ENCODE data around the gene PPP4R1. TPM values are rescaled to one million over a fixed set of nuclear protein-coding genes. Genes with fewer than 3 reads are reported as not detected.

Gene PPP4R1
- total and polyA plus RNA-seq, 7 donors: 10.3 to 36.1 (median 27.8) TPM

- no peak overlapping the region for H3K27ac ChIP-seq
- no peak overlapping the region for H3K4me3 ChIP-seq
- intact Hi-C loops (cut with DNase I): no loop called here
- 93 to 94% (median 94%) methylated on average over 2 of the region's 2 CpGs for WGBS, 3 donors
- H3K9me3 ChIP-seq: peaks cover 17% of the 10 kb centered on the region
- no peak for TF ChIP-seq CTCF (IDR thresholded peaks at IDR 0.05)
- H3K27me3 ChIP-seq (ENCODE audit: insufficient read depth in 3 of 3, low read length in 2 of 3): no peaks in the 10 kb centered on the region
- no peaks in the 10 kb centered on the region for H3K36me3 ChIP-seq (ENCODE audit: insufficient read depth in 1 of 2, low read depth in 1 of 2)
- DNase-seq (no peak), ATAC-seq (no peak)
- peaks cover 8% of the 10 kb centered on the region for H3K4me1 ChIP-seq
Measured at GRCh38 chr18:9604348-9604747, 10.0 kb downstream of the PPP4R1 start.

GRCh38 chr18:9599328-9599727 is 15.0 kb downstream of the PPP4R1 start:
- H3K9me3 ChIP-seq: peaks cover 35% of the 10 kb centered on the region
- ATAC-seq (no peak), DNase-seq (no peak)
- H3K36me3 ChIP-seq (ENCODE audit: insufficient read depth in 1 of 2, low read depth in 1 of 2): no peaks in the 10 kb centered on the region
- H3K4me3 ChIP-seq: no peak overlapping the region
- no peaks in the 10 kb centered on the region for H3K27me3 ChIP-seq (ENCODE audit: insufficient read depth in 3 of 3, low read length in 2 of 3)
- intact Hi-C loops (cut with DNase I): no loop called here
- H3K4me1 ChIP-seq: peaks cover 11% of the 10 kb centered on the region
- no peak overlapping the region for H3K27ac ChIP-seq
- no peak for TF ChIP-seq CTCF (IDR thresholded peaks at IDR 0.05)

GRCh38 chr18:9597609-9598008 is 16.8 kb downstream of the PPP4R1 start:
- Histone ChIP-seq H3K4me1 (peaks cover 11% of the 10 kb centered on the region), H3K27ac (no peak overlapping the region), H3K27me3 (ENCODE audit: insufficient read depth in 3 of 3, low read length in 2 of 3) (no peaks in the 10 kb centered on the region), H3K4me3 (no peak overlapping the region), H3K36me3 (ENCODE audit: insufficient read depth in 1 of 2, low read depth in 1 of 2) (peaks cover 0 to 11% of the 10 kb centered on the region in 2 donors), H3K9me3 (peaks cover 35% of the 10 kb centered on the region)
- WGBS, 3 donors: 95 to 96% (median 95%) methylated on average over 3 of the region's 3 CpGs
- intact Hi-C loops (cut with DNase I): no loop called here
- ATAC-seq (no peak), DNase-seq (no peak)
- TF ChIP-seq CTCF (IDR thresholded peaks at IDR 0.05): no peak

GRCh38 chr18:9596843-9597526 is 17.4 kb downstream of the PPP4R1 start:
- no peak for TF ChIP-seq CTCF (IDR thresholded peaks at IDR 0.05)
- no peak for DNase-seq
- H3K4me1 ChIP-seq: peaks cover 11% of the 10 kb centered on the region
- peaks cover 35% of the 10 kb centered on the region for H3K9me3 ChIP-seq
- intact Hi-C loops (cut with DNase I): no loop called here
- H3K27me3 ChIP-seq (ENCODE audit: insufficient read depth in 3 of 3, low read length in 2 of 3): no peaks in the 10 kb centered on the region
- no peak overlapping the region for H3K4me3 ChIP-seq
- 94 to 96% (median 94%) methylated on average over 4 of the region's 4 CpGs for WGBS, 3 donors
- peaks cover 0 to 17% of the 10 kb centered on the region in 2 donors for H3K36me3 ChIP-seq (ENCODE audit: insufficient read depth in 1 of 2, low read depth in 1 of 2)
- ATAC-seq: no peak
- no peak overlapping the region for H3K27ac ChIP-seq

GRCh38 chr18:9596226-9596625 is 18.1 kb downstream of the PPP4R1 start:
- H3K27ac ChIP-seq: no peak overlapping the region
- 65 to 71% (median 68%) methylated on average over 3 of the region's 3 CpGs for WGBS, 3 donors
- peaks cover 35% of the 10 kb centered on the region for H3K9me3 ChIP-seq
- TF ChIP-seq CTCF (IDR thresholded peaks at IDR 0.05): no peak
- peaks cover 0 to 20% of the 10 kb centered on the region in 2 donors for H3K36me3 ChIP-seq (ENCODE audit: insufficient read depth in 1 of 2, low read depth in 1 of 2)
- no peak overlapping the region for H3K4me3 ChIP-seq
- H3K4me1 ChIP-seq: peaks cover 11% of the 10 kb centered on the region
- ATAC-seq: no peak
- intact Hi-C loops (cut with DNase I): no loop called here
- no peak for DNase-seq
- H3K27me3 ChIP-seq (ENCODE audit: insufficient read depth in 3 of 3, low read length in 2 of 3): no peaks in the 10 kb centered on the region

Data from psoas muscle (tissue), 8 donors.